Measurements from ENCODE around the gene UNC45A. TPM values are rescaled to one million over a fixed set of nuclear protein-coding genes. Genes with fewer than 3 reads are reported as not detected.
A peak's percentile ranks its signal among the peaks of the same experiment; 100 is the strongest.

UNC45A gene
- total RNA-seq, 2 donors from 2014 or later: 42.8 to 85.0 TPM

GRCh38 chr15:90911906-90912769 lies 22.9 kb upstream of the UNC45A start:
- intact Hi-C loops (cut with DNase I): no loop called here
- Histone ChIP-seq H3K9me3 (no peaks in the 10 kb centered on the region), H3K4me3 (no peak overlapping the region), H3K4me1 (peaks cover 8% of the 10 kb centered on the region), H3K27ac (no peak overlapping the region), H3K27me3 (no peaks in the 10 kb centered on the region), H3K36me3 (replicated peaks in 1 of 2; ENCODE audit: insufficient read depth in 1 of 2, low read depth in 2 of 2) (peaks cover 39 to 63% of the 10 kb centered on the region in 2 donors)
- WGBS, 2 donors: 90 to 94% methylated on average over 15 to 22 of the region's 30 CpGs
- TF ChIP-seq CTCF (IDR thresholded peaks at IDR 0.05): no peak
- no peak for TF ChIP-seq POLR2A (IDR thresholded peaks at IDR 0.05)
- DNase-seq (no peak), ATAC-seq (no peak)

GRCh38 chr15:90912770-90913075 lies 22.4 kb upstream of the UNC45A start:
- H3K4me1 ChIP-seq: peaks cover 2% of the 10 kb centered on the region
- peaks cover 39 to 67% of the 10 kb centered on the region in 2 donors for H3K36me3 ChIP-seq (replicated peaks in 1 of 2; ENCODE audit: insufficient read depth in 1 of 2, low read depth in 2 of 2)
- H3K4me3 ChIP-seq: no peak overlapping the region
- no peak overlapping the region for H3K27ac ChIP-seq
- H3K9me3 ChIP-seq: no peaks in the 10 kb centered on the region
- no peak for ATAC-seq
- H3K27me3 ChIP-seq: no peaks in the 10 kb centered on the region
- 94 to 99% methylated on average over 7 of the region's 7 CpGs for WGBS, 2 donors
- intact Hi-C loops (cut with DNase I): no loop called here
- no peak for DNase-seq
- TF ChIP-seq POLR2A (IDR thresholded peaks at IDR 0.05) (no peak), CTCF (IDR thresholded peaks at IDR 0.05) (no peak)

GRCh38 chr15:90913398-90913944 lies 21.6 kb upstream of the UNC45A start:
- Histone ChIP-seq H3K9me3 (no peaks in the 10 kb centered on the region), H3K4me1 (no peaks in the 10 kb centered on the region), H3K4me3 (no peak overlapping the region), H3K27ac (no peak overlapping the region), H3K36me3 (replicated peaks in 1 of 2; ENCODE audit: insufficient read depth in 1 of 2, low read depth in 2 of 2) (peaks cover 41 to 74% of the 10 kb centered on the region in 2 donors), H3K27me3 (no peaks in the 10 kb centered on the region)
- intact Hi-C loops (cut with DNase I): no loop called here
- 92 to 93% methylated on average over 10 to 12 of the region's 12 CpGs for WGBS, 2 donors
- no peak for TF ChIP-seq POLR2A (IDR thresholded peaks at IDR 0.05)
- TF ChIP-seq CTCF (IDR thresholded peaks at IDR 0.05): no peak
- no peak for DNase-seq
- ATAC-seq: no peak

- Histone ChIP-seq H3K4me3 (no peak overlapping the region), H3K9me3 (no peaks in the 10 kb centered on the region), H3K4me1 (no peaks in the 10 kb centered on the region), H3K27ac (peak overlapping the region in 1 of 4 donors; percentile 54), H3K36me3 (replicated peaks in 1 of 2; ENCODE audit: insufficient read depth in 1 of 2, low read depth in 2 of 2) (peaks cover 44 to 77% of the 10 kb centered on the region in 2 donors), H3K27me3 (no peaks in the 10 kb centered on the region)
- TF ChIP-seq CTCF (IDR thresholded peaks at IDR 0.05) (no peak), POLR2A (IDR thresholded peaks at IDR 0.05) (no peak)
- no peak for ATAC-seq
- 78 to 83% methylated on average over 15 to 22 of the region's 22 CpGs for WGBS, 2 donors
- no peak for DNase-seq
- intact Hi-C loops (cut with DNase I): no loop called here
These were observed 20.6 kb upstream of the UNC45A start for GRCh38 chr15:90914305-90915080.
